Measurements from ENCODE around the gene LOXHD1. TPM values are rescaled to one million over a fixed set of nuclear protein-coding genes. Genes with fewer than 3 reads are reported as not detected.

Gene LOXHD1
- total RNA-seq, 1 donor from 2014 or later: 0.23 TPM

GRCh38 chr18:46574000-46574742 is 82.8 kb downstream of the LOXHD1 start:
- Mint-ChIP-seq H3K36me3 (ENCODE audit: low read depth, unreplicated experiment) (no peaks in the 10 kb centered on the region), H3K9me3 (ENCODE audit: unreplicated experiment) (no peaks in the 10 kb centered on the region), H3K4me1 (ENCODE audit: unreplicated experiment) (no peaks in the 10 kb centered on the region), H3K27ac (ENCODE audit: unreplicated experiment) (no peak overlapping the region), H3K4me3 (ENCODE audit: unreplicated experiment) (no peak overlapping the region), H3K27me3 (ENCODE audit: unreplicated experiment) (peaks cover 10% of the 10 kb centered on the region)
- DNase-seq (ENCODE audit: low spot score): no peak
- TF ChIP-seq CTCF (IDR thresholded peaks at IDR 0.05; ENCODE audit: unreplicated experiment): no peak

- DNase-seq (ENCODE audit: low spot score): no peak
- H3K4me3 Mint-ChIP-seq (ENCODE audit: unreplicated experiment): no peak overlapping the region
- no peak for TF ChIP-seq CTCF (IDR thresholded peaks at IDR 0.05; ENCODE audit: unreplicated experiment)
- peaks cover 10% of the 10 kb centered on the region for H3K27me3 Mint-ChIP-seq (ENCODE audit: unreplicated experiment)
- H3K36me3 Mint-ChIP-seq (ENCODE audit: low read depth, unreplicated experiment): no peaks in the 10 kb centered on the region
- no peaks in the 10 kb centered on the region for H3K9me3 Mint-ChIP-seq (ENCODE audit: unreplicated experiment)
- H3K4me1 Mint-ChIP-seq (ENCODE audit: unreplicated experiment): no peaks in the 10 kb centered on the region
- no peak overlapping the region for H3K27ac Mint-ChIP-seq (ENCODE audit: unreplicated experiment)
Observed at GRCh38 chr18:46573156-46573555, 83.9 kb downstream of the LOXHD1 start.

GRCh38 chr18:46571756-46572155 is 85.3 kb downstream of the LOXHD1 start:
- Mint-ChIP-seq H3K27ac (ENCODE audit: unreplicated experiment) (no peak overlapping the region), H3K4me1 (ENCODE audit: unreplicated experiment) (no peaks in the 10 kb centered on the region), H3K27me3 (ENCODE audit: unreplicated experiment) (peaks cover 10% of the 10 kb centered on the region), H3K36me3 (ENCODE audit: low read depth, unreplicated experiment) (no peaks in the 10 kb centered on the region), H3K9me3 (ENCODE audit: unreplicated experiment) (no peaks in the 10 kb centered on the region), H3K4me3 (ENCODE audit: unreplicated experiment) (no peak overlapping the region)
- TF ChIP-seq CTCF (IDR thresholded peaks at IDR 0.05; ENCODE audit: unreplicated experiment): no peak
- DNase-seq (ENCODE audit: low spot score): no peak

- DNase-seq (ENCODE audit: low spot score): no peak
- H3K4me3 Mint-ChIP-seq (ENCODE audit: unreplicated experiment): no peak overlapping the region
- H3K27me3 Mint-ChIP-seq (ENCODE audit: unreplicated experiment): peaks cover 10% of the 10 kb centered on the region
- TF ChIP-seq CTCF (IDR thresholded peaks at IDR 0.05; ENCODE audit: unreplicated experiment): no peak
- H3K36me3 Mint-ChIP-seq (ENCODE audit: low read depth, unreplicated experiment): no peaks in the 10 kb centered on the region
- no peaks in the 10 kb centered on the region for H3K4me1 Mint-ChIP-seq (ENCODE audit: unreplicated experiment)
- H3K27ac Mint-ChIP-seq (ENCODE audit: unreplicated experiment): no peak overlapping the region
- H3K9me3 Mint-ChIP-seq (ENCODE audit: unreplicated experiment): no peaks in the 10 kb centered on the region
Observed at GRCh38 chr18:46570666-46571065, 86.4 kb downstream of the LOXHD1 start.

- Mint-ChIP-seq H3K27ac (ENCODE audit: unreplicated experiment) (no peak overlapping the region), H3K4me3 (ENCODE audit: unreplicated experiment) (no peak overlapping the region), H3K9me3 (ENCODE audit: unreplicated experiment) (no peaks in the 10 kb centered on the region), H3K4me1 (ENCODE audit: unreplicated experiment) (peaks cover 3% of the 10 kb centered on the region), H3K36me3 (ENCODE audit: low read depth, unreplicated experiment) (no peaks in the 10 kb centered on the region), H3K27me3 (ENCODE audit: unreplicated experiment) (peaks cover 6% of the 10 kb centered on the region)
- no peak for DNase-seq (ENCODE audit: low spot score)
- no peak for TF ChIP-seq CTCF (IDR thresholded peaks at IDR 0.05; ENCODE audit: unreplicated experiment)
Observed at GRCh38 chr18:46570134-46570533, 86.9 kb downstream of the LOXHD1 start.
